Gastrocnemius medialis (tissue), 4 donors: ENCODE data around the gene TMEM43. TPM values are rescaled to one million over a fixed set of nuclear protein-coding genes. Genes with fewer than 3 reads are reported as not detected.
A peak's percentile ranks its signal among the peaks of the same experiment; 100 is the strongest.

Experiments used
- ATAC-seq, 2 donors: fragments of 150-250 bp; one replicate each; pipeline ENCODE4 v1.9.1; 2016
- DNase-seq, 2 donors: peaks; one replicate each; pipeline ENCODE4 v3.0.0-alpha.2; 2019
- H3K27ac ChIP-seq, 4 donors: fragments of 200-600 bp; sonication (generic); 1 replicate in 1 of 4; 2 replicates in 3 of 4; pipeline ENCODE4 v1.5.1; 2016 to 2018; ENCODE audit warnings: mild to moderate bottlenecking in 2 of 4, moderate library complexity in 1 of 4
- H3K27me3 ChIP-seq, 3 donors: fragments of 200-600 bp; sonication (generic) in 2 of 3; 1 replicate in 1 of 3; 2 replicates in 2 of 3; pipeline versions ENCODE4 v1.5.1 to v1.6.0; 2016 to 2019; ENCODE audit warnings: mild to moderate bottlenecking in 1 of 3, moderate library complexity in 1 of 3
- H3K36me3 ChIP-seq, 2 donors: fragments of 200-600 bp; sonication (generic) in 1 of 2; one replicate each; pipeline ENCODE4 v1.5.1; 2017 to 2018
- H3K4me1 ChIP-seq, 2 donors: fragments of 200-600 bp; sonication (generic) in 1 of 2; one replicate each; pipeline ENCODE4 v1.5.1; 2016 to 2017; ENCODE audit warnings: mild to moderate bottlenecking in 2 of 2
- H3K4me3 ChIP-seq, 4 donors: fragments of 200-600 bp; sonication (generic) in 3 of 4; 1 replicate in 1 of 4; 2 replicates in 3 of 4; pipeline ENCODE4 v1.5.1; 2016 to 2019; ENCODE audit warnings: mild to moderate bottlenecking in 2 of 4
- H3K9me3 ChIP-seq, 3 donors: fragments of 200-600 bp; sonication (generic) in 2 of 3; 1 replicate in 1 of 3; 2 replicates in 2 of 3; pipeline ENCODE4 v1.5.1; 2016 to 2019
- POLR2A ChIP-seq, 2 donors: fragments of 450-650 bp; IDR thresholded peaks; one replicate each; pipeline ENCODE4 v1.6.1; 2017; ENCODE audit warnings: antibody characterized with exemption in 2 of 2, mild to moderate bottlenecking in 2 of 2, moderate library complexity in 2 of 2
- in situ Hi-C, 4 donors: fragments of 200-750 bp; cut with MboI; loops; one replicate each; pipeline versions ENCODE4 v1.15.0 to v1.8.0; 2017; ENCODE audit warnings: low sequenced_read_pairs in 4 of 4
- intact Hi-C: fragments of 100-400 bp; cut with DNase I; formaldehyde crosslinking; loops from one replicate; pipeline ENCODE4 v1.15.1; 2023; ENCODE audit warnings: low total_unique reads
- total RNA-seq, 4 donors: library from RNA; depleted of rRNA; stranded (reverse); fragments of >200 nt; gene quantifications; one replicate each; pipeline versions ENCODE4 v1.1.0 to v1.2.3, GENCODE V29; 2016
- TF ChIP-seq, protein P1 (sequence below), 5 experiments: fragments of 450-650 bp in 3 of 5; fragments of 200-600 bp in 2 of 5; sonication (generic) in 2 of 5; IDR thresholded peaks in 4 of 5; conservative IDR thresholded peaks in 1 of 5; 1 replicate in 4 of 5; 2 replicates in 1 of 5; pipeline ENCODE4 v1.5.1; 2016 to 2019; ENCODE audit warnings: antibody characterized with exemption in 5 of 5, mild to moderate bottlenecking in 3 of 5, moderate library complexity in 3 of 5

TMEM43 gene
- total RNA-seq, 4 donors from 2014 or later: 68.2 to 128 (median 78.6) TPM

DNA sequence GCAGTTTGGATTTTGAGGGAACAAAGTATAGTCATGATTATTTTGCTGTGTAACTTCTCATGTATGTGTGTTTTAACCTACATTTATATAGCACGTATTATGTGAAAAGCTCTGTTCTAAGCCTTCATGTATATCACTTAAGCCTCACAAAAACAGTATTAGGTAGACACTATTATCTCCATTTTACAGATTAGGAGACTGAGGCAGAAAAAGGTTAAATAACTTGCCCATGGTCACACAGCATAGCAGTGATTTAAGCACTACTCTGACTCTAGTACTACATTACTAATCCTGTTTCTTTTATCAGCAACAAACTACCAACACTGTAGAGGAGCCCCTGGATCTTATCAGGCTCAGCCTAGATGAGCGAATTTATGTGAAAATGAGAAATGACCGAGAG lies 56.4 kb downstream of the TMEM43 start:
- no peak for ATAC-seq
- Histone ChIP-seq H3K4me1 (peaks cover 22 to 37% of the 10 kb centered on the region in 2 donors), H3K4me3 (no peak overlapping the region), H3K27ac (peak overlapping the region in 1 of 4 donors; percentile 66), H3K27me3 (no peaks in the 10 kb centered on the region), H3K36me3 (peaks cover 0 to 39% of the 10 kb centered on the region in 2 donors), H3K9me3 (no peaks in the 10 kb centered on the region)
- no peak for DNase-seq
- no peak for TF ChIP-seq POLR2A (IDR thresholded peaks at IDR 0.05)
- TF ChIP-seq, protein P1, sequence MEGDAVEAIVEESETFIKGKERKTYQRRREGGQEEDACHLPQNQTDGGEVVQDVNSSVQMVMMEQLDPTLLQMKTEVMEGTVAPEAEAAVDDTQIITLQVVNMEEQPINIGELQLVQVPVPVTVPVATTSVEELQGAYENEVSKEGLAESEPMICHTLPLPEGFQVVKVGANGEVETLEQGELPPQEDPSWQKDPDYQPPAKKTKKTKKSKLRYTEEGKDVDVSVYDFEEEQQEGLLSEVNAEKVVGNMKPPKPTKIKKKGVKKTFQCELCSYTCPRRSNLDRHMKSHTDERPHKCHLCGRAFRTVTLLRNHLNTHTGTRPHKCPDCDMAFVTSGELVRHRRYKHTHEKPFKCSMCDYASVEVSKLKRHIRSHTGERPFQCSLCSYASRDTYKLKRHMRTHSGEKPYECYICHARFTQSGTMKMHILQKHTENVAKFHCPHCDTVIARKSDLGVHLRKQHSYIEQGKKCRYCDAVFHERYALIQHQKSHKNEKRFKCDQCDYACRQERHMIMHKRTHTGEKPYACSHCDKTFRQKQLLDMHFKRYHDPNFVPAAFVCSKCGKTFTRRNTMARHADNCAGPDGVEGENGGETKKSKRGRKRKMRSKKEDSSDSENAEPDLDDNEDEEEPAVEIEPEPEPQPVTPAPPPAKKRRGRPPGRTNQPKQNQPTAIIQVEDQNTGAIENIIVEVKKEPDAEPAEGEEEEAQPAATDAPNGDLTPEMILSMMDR (IDR thresholded peaks at IDR 0.05 in 4 of 5, conservative IDR thresholded peaks at IDR 0.05 in 1 of 5): no peak
- intact Hi-C loops (no loop called here), in situ Hi-C loops (loop anchor here in 1 of 4 donors (10.0 kb wide), 1 partner anchor 286 kb away; no protein-coding TSS in a partner anchor)

DNA sequence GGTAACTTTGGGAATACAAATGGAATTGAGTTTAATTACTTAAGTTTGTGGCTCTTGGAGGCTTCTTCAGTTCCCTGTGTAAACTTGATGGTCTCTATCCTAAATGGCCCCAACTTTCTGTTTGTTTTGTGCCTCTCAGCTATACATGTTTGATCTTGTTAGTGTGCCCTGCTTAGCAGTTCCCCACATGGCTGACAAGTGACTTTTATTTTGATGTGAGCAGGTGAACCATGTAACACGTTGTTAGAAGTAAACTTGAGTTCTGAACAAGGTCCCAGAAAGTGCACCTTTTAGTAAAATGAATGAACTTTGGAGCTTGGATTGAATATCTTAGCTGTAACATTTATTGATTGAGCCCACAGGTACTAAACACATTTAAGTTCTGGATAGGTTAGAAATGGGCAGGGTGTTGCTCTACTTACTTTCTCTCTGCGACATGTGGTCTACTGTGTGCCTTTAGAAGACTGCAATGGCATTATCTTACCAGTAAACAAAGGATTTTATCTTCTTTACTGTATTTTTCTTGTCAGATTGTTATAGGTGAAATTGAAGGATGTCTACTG lies 58.2 kb downstream of the TMEM43 start:
- no peak for TF ChIP-seq POLR2A (IDR thresholded peaks at IDR 0.05)
- TF ChIP-seq, protein P1 (IDR thresholded peaks at IDR 0.05 in 4 of 5, conservative IDR thresholded peaks at IDR 0.05 in 1 of 5): no peak
- in situ Hi-C loops: loop anchor here in 1 of 4 donors (10.0 kb wide), 1 partner anchor 288 kb away; no protein-coding TSS in a partner anchor
- peaks cover 0 to 51% of the 10 kb centered on the region in 2 donors for H3K36me3 ChIP-seq

DNA sequence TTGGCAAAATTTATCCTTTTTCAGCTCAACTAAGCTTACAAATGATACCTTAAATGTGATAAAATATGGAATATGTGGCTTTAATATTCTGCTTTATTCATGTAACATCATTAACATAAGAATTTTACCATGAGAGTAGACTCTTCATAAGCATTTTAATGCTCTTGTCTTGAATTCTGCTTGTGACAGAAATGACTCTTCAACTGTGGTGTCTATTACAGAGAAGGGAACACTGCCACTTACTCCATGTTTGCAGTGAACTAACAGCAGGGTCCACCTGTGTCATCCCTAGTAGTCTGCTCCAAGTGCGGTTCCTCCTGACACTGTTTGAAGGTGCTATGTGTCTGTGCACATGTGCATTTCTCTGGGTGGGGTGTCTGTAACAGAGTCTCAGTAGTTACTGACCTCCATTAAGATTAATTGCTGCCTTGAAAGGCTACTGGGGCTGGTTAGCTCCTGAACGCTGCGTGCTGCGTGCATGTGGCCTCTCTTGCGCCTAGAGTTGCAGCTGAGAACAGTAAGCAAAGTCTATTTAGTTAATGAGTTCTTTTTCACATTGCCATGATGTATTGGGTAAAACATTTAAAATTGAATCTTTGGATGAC lies 62.1 kb downstream of the TMEM43 start:
- intact Hi-C loops: no loop called here
- peaks cover 0 to 44% of the 10 kb centered on the region in 2 donors for H3K36me3 ChIP-seq
- in situ Hi-C loops: loop anchor here in 1 of 4 donors (10.0 kb wide), 1 partner anchor 292 kb away; no protein-coding TSS in a partner anchor

More for the DNA sequence above, 58.2 kb downstream of the TMEM43 start:
- H3K27me3 ChIP-seq: no peaks in the 10 kb centered on the region
- intact Hi-C loops: no loop called here
- H3K4me3 ChIP-seq: no peak overlapping the region
- ATAC-seq (no peak), DNase-seq (no peak)
- no peaks in the 10 kb centered on the region for H3K9me3 ChIP-seq
- H3K27ac ChIP-seq: no peak overlapping the region
- H3K4me1 ChIP-seq: peaks cover 10 to 24% of the 10 kb centered on the region in 2 donors

DNA sequence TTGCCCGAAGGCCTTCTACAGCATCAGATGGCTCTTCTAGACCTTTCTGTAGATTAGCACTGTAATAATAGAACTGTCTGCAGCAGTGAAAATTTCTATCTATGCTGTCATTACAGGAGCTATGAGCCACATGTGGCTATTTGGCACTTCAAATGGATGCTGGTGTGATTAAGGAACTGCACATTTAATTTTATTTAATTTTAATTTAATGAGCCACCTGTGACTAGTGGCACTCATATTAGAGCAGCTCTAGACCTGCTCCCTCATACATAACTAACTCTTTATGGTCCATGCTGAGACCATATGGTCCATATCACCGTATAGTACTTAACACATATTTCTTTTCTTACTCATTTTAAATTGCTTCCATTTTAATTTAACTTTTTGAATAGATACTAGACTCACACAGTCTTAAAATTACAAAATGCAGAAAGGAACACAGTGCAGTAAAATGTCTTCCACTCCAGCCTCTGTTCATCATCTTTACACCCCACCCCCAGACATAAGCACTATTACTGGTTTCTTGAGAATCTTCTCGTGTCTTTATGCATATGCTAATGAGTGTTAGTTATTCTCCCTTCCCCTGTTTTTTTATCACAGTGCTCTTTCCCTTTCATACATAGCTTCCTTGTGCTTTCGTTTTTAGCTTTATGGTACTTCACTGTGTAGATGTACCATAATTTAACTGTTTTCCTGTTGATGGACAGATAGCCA lies 63.3 kb downstream of the TMEM43 start:
- no peaks in the 10 kb centered on the region for H3K4me1 ChIP-seq
- peaks cover 0 to 37% of the 10 kb centered on the region in 2 donors for H3K36me3 ChIP-seq
- TF ChIP-seq, protein P1 (IDR thresholded peaks at IDR 0.05 in 4 of 5, conservative IDR thresholded peaks at IDR 0.05 in 1 of 5): no peak
- no peak for TF ChIP-seq POLR2A (IDR thresholded peaks at IDR 0.05)
- H3K27me3 ChIP-seq: no peaks in the 10 kb centered on the region
- DNase-seq (no peak), ATAC-seq (no peak)
- no peaks in the 10 kb centered on the region for H3K9me3 ChIP-seq
- in situ Hi-C loops: loop anchor here in 1 of 4 donors (10.0 kb wide), 1 partner anchor 293 kb away; no protein-coding TSS in a partner anchor
- H3K27ac ChIP-seq: no peak overlapping the region
- intact Hi-C loops: no loop called here
- no peak overlapping the region for H3K4me3 ChIP-seq

More for the DNA sequence above, 62.1 kb downstream of the TMEM43 start:
- Histone ChIP-seq H3K4me3 (no peak overlapping the region), H3K27ac (no peak overlapping the region), H3K9me3 (no peaks in the 10 kb centered on the region), H3K27me3 (no peaks in the 10 kb centered on the region), H3K4me1 (peaks cover 0 to 5% of the 10 kb centered on the region in 2 donors)
- TF ChIP-seq POLR2A (IDR thresholded peaks at IDR 0.05): no peak
- TF ChIP-seq, protein P1 (IDR thresholded peaks at IDR 0.05 in 4 of 5, conservative IDR thresholded peaks at IDR 0.05 in 1 of 5): no peak
- DNase-seq (no peak), ATAC-seq (no peak)

Other genes with a start within 250 kb of the TMEM43 start
- gene WNT7A, start 245.0 kb upstream of the TMEM43 start, total RNA-seq: not detected
- gene CHCHD4, start 182 bp upstream of the TMEM43 start, total RNA-seq: 10 to 100 TPM; 16.2 to 49.4 (median 22.8) TPM
- 10 to 100 TPM; 22.0 to 30.6 (median 27.0) TPM for gene XPC, start 53.5 kb downstream of the TMEM43 start, total RNA-seq
- 10 to 100 TPM; 11.6 to 16.8 (median 14.2) TPM for gene LSM3, start 53.8 kb downstream of the TMEM43 start, total RNA-seq